ENCODE measurements around the gene ELOVL6. TPM values are rescaled to one million over a fixed set of nuclear protein-coding genes. Genes with fewer than 3 reads are reported as not detected.

Gene ELOVL6
- total RNA-seq, 1 experiment from 2014 or later: 2.2 TPM

- no peaks in the 10 kb centered on the region for H3K36me3 ChIP-seq (ENCODE audit: low read depth, low read length)
- H4K20me1 ChIP-seq (ENCODE audit: low read length): no peaks in the 10 kb centered on the region
- H3K9me3 ChIP-seq (ENCODE audit: low read length): no peaks in the 10 kb centered on the region
- CTCF ChIA-PET: interaction anchor here (0.6 kb wide), 1 partner anchor 322 kb away, joined by 7 read pairs; the partner anchor contains the start of gene CASP6
- no peaks in the 10 kb centered on the region for H3K79me2 ChIP-seq (ENCODE audit: low read length)
- H2AFZ ChIP-seq (ENCODE audit: low read length): no peak overlapping the region
- DNase-seq (no peak), ATAC-seq (no peak)
- POLR2A ChIA-PET (ENCODE audit: unreplicated experiment): no interaction called here
- BruUV-seq (replicated peaks): no TSS peak
- no peak overlapping the region for H3K4me3 ChIP-seq (ENCODE audit: low read length)
- no peak overlapping the region for H3K27ac ChIP-seq (ENCODE audit: low read length)
- no peaks in the 10 kb centered on the region for H3K9me2 ChIP-seq (replicated peaks; ENCODE audit: low read length)
- H3K9ac ChIP-seq (ENCODE audit: low read length): no peak overlapping the region
- no peaks in the 10 kb centered on the region for H3F3A ChIP-seq (ENCODE audit: low read length, unreplicated experiment)
- no peaks in the 10 kb centered on the region for H3K4me1 ChIP-seq (ENCODE audit: insufficient read depth, low read length)
- no peak overlapping the region for H3K4me2 ChIP-seq (ENCODE audit: low read length)
- TF ChIP-seq EZH2phosphoT487 (IDR thresholded peaks at IDR 0.05; ENCODE audit: borderline replicate concordance, low read length) (no peak), EZH2 (IDR thresholded peaks at IDR 0.05; ENCODE audit: low read length, unreplicated experiment) (no peak), CTCF (conservative IDR thresholded peaks at IDR 0.05; ENCODE audit: low read depth, low read length) (no peak)
- H3K27me3 ChIP-seq (ENCODE audit: low read length): no peaks in the 10 kb centered on the region
- intact Hi-C loops (cut with micrococcal nuclease): no loop called here
These were observed 172.7 kb downstream of the ELOVL6 start for GRCh38 chr4:110025718-110026117.

- Histone ChIP-seq H3K27me3 (ENCODE audit: low read length) (no peaks in the 10 kb centered on the region), H3K4me1 (ENCODE audit: insufficient read depth, low read length) (no peaks in the 10 kb centered on the region), H3F3A (ENCODE audit: low read length, unreplicated experiment) (no peaks in the 10 kb centered on the region), H4K20me1 (ENCODE audit: low read length) (no peaks in the 10 kb centered on the region), H2AFZ (ENCODE audit: low read length) (no peak overlapping the region), H3K9ac (ENCODE audit: low read length) (no peak overlapping the region), H3K36me3 (ENCODE audit: low read depth, low read length) (no peaks in the 10 kb centered on the region), H3K4me2 (ENCODE audit: low read length) (no peak overlapping the region), H3K9me3 (ENCODE audit: low read length) (no peaks in the 10 kb centered on the region), H3K79me2 (ENCODE audit: low read length) (no peaks in the 10 kb centered on the region), H3K27ac (ENCODE audit: low read length) (no peak overlapping the region), H3K4me3 (ENCODE audit: low read length) (no peak overlapping the region), H3K9me2 (replicated peaks; ENCODE audit: low read length) (no peaks in the 10 kb centered on the region)
- no peak for ATAC-seq
- ChIA-PET CTCF (interaction anchor here (0.6 kb wide), 1 partner anchor 322 kb away, joined by 7 read pairs; the partner anchor contains the start of gene CASP6), POLR2A (ENCODE audit: unreplicated experiment) (no interaction called here)
- no TSS peak for BruUV-seq (replicated peaks)
- no peak for TF ChIP-seq EZH2phosphoT487 (IDR thresholded peaks at IDR 0.05; ENCODE audit: borderline replicate concordance, low read length)
- no peak for TF ChIP-seq EZH2 (IDR thresholded peaks at IDR 0.05; ENCODE audit: low read length, unreplicated experiment)
- no peak for TF ChIP-seq CTCF (conservative IDR thresholded peaks at IDR 0.05; ENCODE audit: low read depth, low read length)
- DNase-seq: no peak
- intact Hi-C loops (cut with micrococcal nuclease): no loop called here
These were observed 173.4 kb downstream of the ELOVL6 start for GRCh38 chr4:110025056-110025455.

- no peak for TF ChIP-seq EZH2 (IDR thresholded peaks at IDR 0.05; ENCODE audit: low read length, unreplicated experiment)
- TF ChIP-seq CTCF (conservative IDR thresholded peaks at IDR 0.05; ENCODE audit: low read depth, low read length): no peak
- no peak for TF ChIP-seq EZH2phosphoT487 (IDR thresholded peaks at IDR 0.05; ENCODE audit: borderline replicate concordance, low read length)
- Histone ChIP-seq H3K9me3 (ENCODE audit: low read length) (no peaks in the 10 kb centered on the region), H3K4me2 (ENCODE audit: low read length) (no peak overlapping the region), H4K20me1 (ENCODE audit: low read length) (no peaks in the 10 kb centered on the region), H3K4me1 (ENCODE audit: insufficient read depth, low read length) (no peaks in the 10 kb centered on the region), H2AFZ (ENCODE audit: low read length) (no peak overlapping the region), H3K9ac (ENCODE audit: low read length) (no peak overlapping the region), H3K9me2 (replicated peaks; ENCODE audit: low read length) (no peaks in the 10 kb centered on the region), H3K27me3 (ENCODE audit: low read length) (no peaks in the 10 kb centered on the region), H3K79me2 (ENCODE audit: low read length) (no peaks in the 10 kb centered on the region), H3F3A (ENCODE audit: low read length, unreplicated experiment) (no peaks in the 10 kb centered on the region), H3K27ac (ENCODE audit: low read length) (no peak overlapping the region), H3K36me3 (ENCODE audit: low read depth, low read length) (no peaks in the 10 kb centered on the region), H3K4me3 (ENCODE audit: low read length) (no peak overlapping the region)
- ChIA-PET CTCF (no interaction called here), POLR2A (ENCODE audit: unreplicated experiment) (no interaction called here)
- intact Hi-C loops (cut with micrococcal nuclease): no loop called here
- no peak for DNase-seq
- ATAC-seq: no peak
- BruUV-seq (replicated peaks): no TSS peak
These were observed 176.0 kb downstream of the ELOVL6 start for GRCh38 chr4:110022457-110022856.
